Measurements from ENCODE around the gene KRTAP13-1.

Gene KRTAP13-1

GRCh38 chr21:30439975-30440374, 44.1 kb downstream of the KRTAP13-1 start, which contains the start of gene KRTAP15-1:
KRTAP15-1 (plus strand) TSS chr21:30440275; CDS start chr21:30440328, 53 bp downstream.
- no peak within 1 kb of the TSS for H3K4me3 ChIP-seq (ENCODE audit: low read depth, low read length)
- TF ChIP-seq CTCF (IDR thresholded peaks at IDR 0.05; ENCODE audit: low read depth, low read length) (no peak), POLR2A (IDR thresholded peaks at IDR 0.05; ENCODE audit: extremely low read depth, insufficient read length) (no peak)
- no peak for DNase-seq (ENCODE audit: low read depth)

- no peak for DNase-seq (ENCODE audit: low read depth)
- H3K4me3 ChIP-seq (ENCODE audit: low read depth, low read length) = no peak overlapping the region
- TF ChIP-seq CTCF (IDR thresholded peaks at IDR 0.05; ENCODE audit: low read depth, low read length) (no peak), MAX (IDR thresholded peaks at IDR 0.05; ENCODE audit: low read depth, low read length) (no peak), POLR2A (IDR thresholded peaks at IDR 0.05; ENCODE audit: extremely low read depth, insufficient read length) (no peak), MYC (IDR thresholded peaks at IDR 0.05; ENCODE audit: low read depth, low read length) (no peak)
Measured at GRCh38 chr21:30443226-30443625, 47.4 kb downstream of the KRTAP13-1 start.

GRCh38 chr21:30444204-30444603, 48.4 kb downstream of the KRTAP13-1 start:
- no peak for TF ChIP-seq MAX (IDR thresholded peaks at IDR 0.05; ENCODE audit: low read depth, low read length)
- no peak for TF ChIP-seq POLR2A (IDR thresholded peaks at IDR 0.05; ENCODE audit: extremely low read depth, insufficient read length)
- no peak for TF ChIP-seq MYC (IDR thresholded peaks at IDR 0.05; ENCODE audit: low read depth, low read length)
- no peak for TF ChIP-seq CTCF (IDR thresholded peaks at IDR 0.05; ENCODE audit: low read depth, low read length)
- no peak for DNase-seq (ENCODE audit: low read depth)
- H3K4me3 ChIP-seq (ENCODE audit: low read depth, low read length) = no peak overlapping the region
